ENCODE data around the gene OTOGL. TPM values are rescaled to one million over a fixed set of nuclear protein-coding genes. Genes with fewer than 3 reads are reported as not detected.

Gene OTOGL
- total RNA-seq, 4 donors from 2014 or later: 0.21 to 0.60 (median 0.44) TPM; not detected in 1

- 62 to 64% methylated on average over 2 of the region's 2 CpGs for WGBS, 2 donors
- no peak for DNase-seq (ENCODE audit: low spot score in 2 of 2)
- Histone ChIP-seq H3K27me3 (no peaks in the 10 kb centered on the region), H3K9me3 (no peaks in the 10 kb centered on the region), H3K27ac (no peak overlapping the region), H3K36me3 (no peaks in the 10 kb centered on the region), H3K4me3 (no peak overlapping the region), H3K4me1 (peaks cover 0 to 19% (median 0%) of the 10 kb centered on the region in 4 donors)
- TF ChIP-seq CTCF (IDR thresholded peaks at IDR 0.05): no peak
These were observed 84.6 kb downstream of the OTOGL start for GRCh38 chr12:80183939-80184338.

GRCh38 chr12:80184926-80185325 is 85.6 kb downstream of the OTOGL start:
- H3K27me3 ChIP-seq: no peaks in the 10 kb centered on the region
- DNase-seq (ENCODE audit: low spot score in 2 of 2): no peak
- no peaks in the 10 kb centered on the region for H3K36me3 ChIP-seq
- peaks cover 0 to 24% (median 0%) of the 10 kb centered on the region in 4 donors for H3K4me1 ChIP-seq
- H3K9me3 ChIP-seq: no peaks in the 10 kb centered on the region
- H3K27ac ChIP-seq: no peak overlapping the region
- 44 to 46% methylated on average over 2 of the region's 2 CpGs for WGBS, 2 donors
- TF ChIP-seq CTCF (IDR thresholded peaks at IDR 0.05): no peak
- no peak for TF ChIP-seq EP300 (IDR thresholded peaks at IDR 0.05)
- no peak for TF ChIP-seq POLR2A (IDR thresholded peaks at IDR 0.05)
- H3K4me3 ChIP-seq: no peak overlapping the region

- Histone ChIP-seq H3K36me3 (no peaks in the 10 kb centered on the region), H3K27me3 (no peaks in the 10 kb centered on the region), H3K4me1 (peaks cover 0 to 27% (median 0%) of the 10 kb centered on the region in 4 donors), H3K9me3 (no peaks in the 10 kb centered on the region), H3K27ac (peak overlapping the region; percentile 70 to 96 (median 84)), H3K4me3 (no peak overlapping the region)
- DNase-seq (ENCODE audit: low spot score in 2 of 2): peak; percentile 32 to 81
- WGBS, 2 donors: 8 to 16% methylated on average over 2 of the region's 2 CpGs
- TF ChIP-seq CTCF (IDR thresholded peaks at IDR 0.05): peak; percentile 54 to 89 (median 78)
- peak; percentile 60 to 95 for TF ChIP-seq EP300 (IDR thresholded peaks at IDR 0.05)
- no peak for TF ChIP-seq POLR2A (IDR thresholded peaks at IDR 0.05)
These were observed 87.4 kb downstream of the OTOGL start for GRCh38 chr12:80186727-80187217.

GRCh38 chr12:80187660-80188090 is 88.3 kb downstream of the OTOGL start:
- TF ChIP-seq POLR2A (IDR thresholded peaks at IDR 0.05) (no peak), EP300 (IDR thresholded peaks at IDR 0.05) (no peak), CTCF (IDR thresholded peaks at IDR 0.05) (no peak)
- H3K27me3 ChIP-seq: no peaks in the 10 kb centered on the region
- peaks cover 0 to 27% (median 0%) of the 10 kb centered on the region in 4 donors for H3K4me1 ChIP-seq
- peak overlapping the region; percentile 70 to 96 (median 84) for H3K27ac ChIP-seq
- H3K9me3 ChIP-seq: no peaks in the 10 kb centered on the region
- 16 to 23% methylated on average over 2 of the region's 2 CpGs for WGBS, 2 donors
- H3K4me3 ChIP-seq: no peak overlapping the region
- H3K36me3 ChIP-seq: no peaks in the 10 kb centered on the region
- DNase-seq (ENCODE audit: low spot score in 2 of 2): no peak

GRCh38 chr12:80188576-80188975 is 89.2 kb downstream of the OTOGL start:
- DNase-seq (ENCODE audit: low spot score in 2 of 2): no peak
- no peak overlapping the region for H3K4me3 ChIP-seq
- H3K27me3 ChIP-seq: no peaks in the 10 kb centered on the region
- 61 to 74% methylated on average over 2 of the region's 2 CpGs for WGBS, 2 donors
- peak overlapping the region in 2 of 4 donors; percentile 89 to 96 for H3K27ac ChIP-seq
- H3K9me3 ChIP-seq: no peaks in the 10 kb centered on the region
- TF ChIP-seq POLR2A (IDR thresholded peaks at IDR 0.05) (no peak), CTCF (IDR thresholded peaks at IDR 0.05) (no peak), EP300 (IDR thresholded peaks at IDR 0.05) (no peak)
- H3K36me3 ChIP-seq: no peaks in the 10 kb centered on the region
- peaks cover 0 to 27% (median 0%) of the 10 kb centered on the region in 4 donors for H3K4me1 ChIP-seq

All from tibial nerve (tissue), 4 donors.